HUES6 (cell line): ENCODE measurements around the gene WASF2.
"Not testable (repeated sequence)": the region's sequence is repeated elsewhere in the genome, so short reads cannot be mapped to it uniquely, and the experiment has no call there.

ENCODE experiments used
- H3K27ac ChIP-seq: 2 replicates; pipeline ENCODE4 v1.7.0; 2013; ENCODE audit warnings: low read depth, mild to moderate bottlenecking, low read length, inconsistent platforms
- H3K27me3 ChIP-seq: 2 replicates; pipeline ENCODE4 v1.6.1; 2013; ENCODE audit warnings: low read length; ENCODE audit not compliant: control insufficient read depth, insufficient read depth
- H3K36me3 ChIP-seq: 2 replicates; pipeline ENCODE4 v1.6.1; 2013; ENCODE audit warnings: low read length; ENCODE audit not compliant: control insufficient read depth, insufficient read depth
- H3K4me1 ChIP-seq: 2 replicates; pipeline ENCODE4 v1.6.1; 2013; ENCODE audit warnings: low read length; ENCODE audit not compliant: control insufficient read depth, insufficient read depth
- H3K4me3 ChIP-seq: 2 replicates; pipeline ENCODE4 v1.5.1; 2013; ENCODE audit warnings: low read depth, low read length
- H3K9ac ChIP-seq: one replicate; pipeline ENCODE4 v1.6.1; 2013; ENCODE audit warnings: mild to moderate bottlenecking, low read length
- H3K9me3 ChIP-seq: 2 replicates; pipeline ENCODE4 v1.6.1; 2013; ENCODE audit warnings: low read depth, low read length; ENCODE audit not compliant: control insufficient read depth, insufficient read depth

Gene WASF2

GRCh38 chr1:27468378-27468777 lies 21.6 kb downstream of the WASF2 start:
- not testable (repeated sequence) for H3K36me3 ChIP-seq, H3K27ac ChIP-seq, H3K4me1 ChIP-seq, H3K9me3 ChIP-seq, H3K4me3 ChIP-seq, H3K27me3 ChIP-seq, H3K9ac ChIP-seq

DNA sequence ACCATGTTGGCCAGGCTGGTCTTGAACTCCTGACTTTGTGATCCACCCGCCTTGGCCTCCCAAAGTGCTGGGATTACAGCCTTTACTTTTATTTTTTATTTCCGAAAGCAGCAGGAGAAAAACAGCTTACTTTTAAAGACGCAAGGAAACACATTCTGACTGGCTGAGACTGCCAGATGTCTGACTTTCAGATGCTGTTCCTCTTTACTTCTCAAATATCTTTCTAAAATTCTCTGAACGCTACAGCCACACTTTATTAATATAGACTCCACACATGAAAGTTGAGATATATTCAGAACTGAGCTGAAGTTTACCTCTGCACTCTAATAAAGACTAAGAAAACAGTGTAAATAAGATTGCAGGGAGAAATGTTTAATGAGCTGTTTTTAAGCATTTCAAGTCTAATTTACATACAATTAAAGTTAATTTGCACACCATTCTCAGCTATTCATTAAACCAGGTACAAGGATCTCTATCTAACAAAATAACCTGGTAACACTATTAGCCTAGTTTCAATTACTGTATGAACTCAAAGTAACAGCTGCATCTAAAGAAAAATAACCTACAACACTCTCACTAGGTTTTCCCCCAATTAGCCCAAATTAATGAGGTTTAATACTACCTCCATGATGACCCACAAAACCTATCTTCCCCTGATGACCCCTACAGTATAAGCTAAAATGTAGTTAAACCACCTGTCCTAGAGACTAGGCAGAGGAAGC lies 24.9 kb downstream of the WASF2 start:
- H3K4me1 ChIP-seq: no peaks in the 10 kb centered on the region

GRCh38 chr1:27463916-27464315 lies 26.1 kb downstream of the WASF2 start:
- H3K4me3 ChIP-seq, H3K27me3 ChIP-seq, H3K36me3 ChIP-seq, H3K9me3 ChIP-seq, H3K27ac ChIP-seq, H3K9ac ChIP-seq, H3K4me1 ChIP-seq: not testable (repeated sequence)

More for the DNA sequence above, 24.9 kb downstream of the WASF2 start:
- Histone ChIP-seq H3K27ac (no peak overlapping the region), H3K4me3 (no peak overlapping the region), H3K9ac (no peak overlapping the region), H3K9me3 (0 out of 2 replicates have a peak, but pooled peaks cover 3% of the 10 kb centered on the region), H3K36me3 (peaks cover 5% of the 10 kb centered on the region; the same call in 1 of the 2 replicates), H3K27me3 (no peaks in the 10 kb centered on the region)

DNA sequence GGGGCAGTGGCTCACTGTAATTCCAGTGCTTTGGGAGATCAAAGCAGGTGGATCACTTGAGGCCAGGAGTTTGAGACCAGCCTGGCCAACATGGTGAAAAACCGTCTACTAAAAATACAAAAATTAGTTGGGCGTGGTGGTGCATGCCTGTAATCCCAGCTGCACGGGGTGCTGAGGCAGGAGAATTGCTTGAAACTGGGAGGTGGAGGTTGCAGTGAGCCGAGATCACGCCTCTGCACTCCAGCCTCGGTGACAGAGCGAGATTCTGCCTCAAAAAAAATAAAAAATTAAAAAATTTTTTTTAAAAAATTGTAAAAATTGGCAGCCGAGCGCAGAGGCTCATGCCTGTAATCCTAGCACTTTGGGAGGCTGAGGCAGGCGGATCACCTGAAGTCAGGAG lies 31.4 kb downstream of the WASF2 start:
- H3K9me3 ChIP-seq, H3K4me1 ChIP-seq, H3K9ac ChIP-seq, H3K27ac ChIP-seq, H3K4me3 ChIP-seq, H3K36me3 ChIP-seq, H3K27me3 ChIP-seq: not testable (repeated sequence)

DNA sequence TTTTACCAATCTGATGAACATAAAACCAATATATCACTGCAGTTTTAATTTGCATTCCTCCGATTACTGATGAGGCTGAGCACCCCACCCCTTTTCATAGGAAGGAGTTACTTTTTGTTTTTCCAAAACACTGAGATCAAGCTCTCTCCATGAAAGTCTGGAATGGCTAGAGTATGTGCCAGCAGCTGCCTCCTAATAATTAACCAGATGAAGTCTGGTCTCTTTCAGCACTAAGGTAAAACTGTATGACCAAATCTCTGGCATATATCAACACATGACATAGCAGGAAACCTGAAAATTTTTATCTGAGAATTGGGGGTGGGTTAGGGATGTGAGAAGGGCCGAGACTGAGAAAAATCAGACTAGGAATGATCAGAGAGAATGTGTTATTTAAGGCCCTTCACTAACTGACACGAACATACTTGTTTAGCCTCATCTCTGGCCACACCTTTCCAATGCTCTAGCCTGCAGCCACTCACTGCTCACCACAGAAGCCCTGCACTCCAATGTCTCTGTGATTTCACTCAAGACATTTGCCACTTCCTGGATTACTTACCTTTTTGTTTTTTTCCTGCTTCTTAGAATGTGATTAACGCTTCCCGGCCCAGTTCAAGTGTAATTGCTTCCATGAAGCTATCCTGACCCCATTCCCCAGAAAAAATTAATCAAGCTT lies 34.7 kb downstream of the WASF2 start:
- no peak overlapping the region for H3K4me3 ChIP-seq
- no peaks in the 10 kb centered on the region; the same call in 1 of the 2 replicates for H3K36me3 ChIP-seq
- H3K27ac ChIP-seq: no peak overlapping the region
- H3K27me3 ChIP-seq: no peaks in the 10 kb centered on the region
- no peaks in the 10 kb centered on the region for H3K4me1 ChIP-seq
- no peaks in the 10 kb centered on the region for H3K9me3 ChIP-seq
- H3K9ac ChIP-seq: no peak overlapping the region

- Histone ChIP-seq H3K27ac (no peak overlapping the region), H3K4me1 (no peaks in the 10 kb centered on the region)
Measured at GRCh38 chr1:27454610-27455009, 35.4 kb downstream of the WASF2 start.

DNA sequence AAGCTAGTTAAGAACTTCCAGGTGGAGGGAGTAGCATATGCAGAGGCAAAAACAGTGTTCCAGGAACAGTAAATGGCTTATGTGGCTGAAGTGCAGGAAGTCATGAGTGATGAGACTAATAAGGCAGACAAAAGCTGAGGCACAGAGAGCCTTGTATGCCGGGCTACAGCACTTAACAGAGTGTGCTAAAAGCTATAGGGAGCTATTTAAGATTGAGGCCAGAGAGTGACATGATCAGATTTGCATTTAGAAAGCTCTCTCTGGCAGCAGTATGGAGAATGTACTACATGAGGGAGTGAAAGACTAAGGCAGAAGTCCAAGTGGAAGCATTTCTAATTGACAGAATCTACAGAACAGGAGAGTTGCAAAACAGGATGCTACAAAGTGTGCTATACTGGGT lies 38.6 kb downstream of the WASF2 start:
- H3K27me3 ChIP-seq: no peaks in the 10 kb centered on the region
- no peak overlapping the region for H3K4me3 ChIP-seq
- no peaks in the 10 kb centered on the region for H3K9me3 ChIP-seq
- H3K36me3 ChIP-seq: no peaks in the 10 kb centered on the region; the same call in 1 of the 2 replicates
- no peaks in the 10 kb centered on the region for H3K4me1 ChIP-seq
- no peak overlapping the region for H3K27ac ChIP-seq
- no peak overlapping the region for H3K9ac ChIP-seq

More at GRCh38 chr1:27454610-27455009, 35.4 kb downstream of the WASF2 start:
- no peak overlapping the region for H3K4me3 ChIP-seq
- H3K36me3 ChIP-seq: no peaks in the 10 kb centered on the region; the same call in 1 of the 2 replicates
- H3K27me3 ChIP-seq: no peaks in the 10 kb centered on the region
- H3K9ac ChIP-seq: no peak overlapping the region
- no peaks in the 10 kb centered on the region for H3K9me3 ChIP-seq

- no peak overlapping the region for H3K9ac ChIP-seq
Measured at GRCh38 chr1:27448982-27449381, 41.0 kb downstream of the WASF2 start.

DNA sequence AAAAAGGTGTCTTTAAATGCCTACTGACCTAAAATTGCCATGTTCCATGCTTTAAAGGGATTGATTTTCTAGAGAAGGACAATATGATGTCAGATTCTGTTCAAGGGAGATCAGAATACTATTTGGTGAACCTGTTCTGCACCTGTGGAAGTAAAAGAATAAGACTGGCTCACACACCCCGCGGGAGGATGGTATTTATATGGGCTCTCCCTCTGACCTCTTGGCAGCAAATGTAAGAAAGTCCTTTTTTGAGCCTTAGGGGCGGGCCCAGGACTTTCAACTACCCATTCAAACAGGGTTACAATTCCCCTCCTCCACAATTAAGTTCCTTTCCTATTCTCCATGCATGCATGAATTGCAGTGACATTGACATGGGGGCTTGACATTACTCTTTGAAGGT lies 42.1 kb downstream of the WASF2 start:
- H3K4me1 ChIP-seq: no peaks in the 10 kb centered on the region; the same call in 1 of the 2 replicates
- H3K27me3 ChIP-seq: no peaks in the 10 kb centered on the region
- H3K9ac ChIP-seq: no peak overlapping the region
- H3K9me3 ChIP-seq: no peaks in the 10 kb centered on the region
- H3K4me3 ChIP-seq: no peak overlapping the region
- no peak overlapping the region for H3K27ac ChIP-seq
- H3K36me3 ChIP-seq: no peaks in the 10 kb centered on the region

More at GRCh38 chr1:27448982-27449381, 41.0 kb downstream of the WASF2 start:
- H3K4me3 ChIP-seq: no peak overlapping the region
- no peaks in the 10 kb centered on the region for H3K9me3 ChIP-seq
- no peaks in the 10 kb centered on the region for H3K27me3 ChIP-seq
- H3K36me3 ChIP-seq: no peaks in the 10 kb centered on the region
- H3K4me1 ChIP-seq: no peaks in the 10 kb centered on the region; the same call in 1 of the 2 replicates
- no peak overlapping the region for H3K27ac ChIP-seq

DNA sequence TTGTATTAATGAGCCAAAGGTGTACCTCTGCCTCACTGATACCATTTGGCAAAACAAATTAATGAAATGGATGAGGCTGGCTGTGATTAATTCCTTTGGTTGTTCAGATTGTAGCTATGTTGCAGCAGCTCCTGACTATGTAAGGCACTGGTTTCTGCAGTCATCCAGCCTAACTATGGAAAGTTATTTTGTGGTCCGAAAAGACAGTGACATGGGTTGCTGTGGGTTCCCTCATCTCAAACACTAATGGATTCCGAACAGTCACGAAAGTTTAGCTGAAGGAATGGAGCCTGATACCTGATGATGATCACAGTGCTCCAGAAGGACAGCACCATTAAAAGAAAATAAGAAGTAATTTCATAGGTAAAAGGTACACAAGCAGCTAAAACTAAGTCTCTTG lies 42.6 kb downstream of the WASF2 start:
- Histone ChIP-seq H3K4me3 (no peak overlapping the region), H3K9ac (no peak overlapping the region), H3K27ac (0 out of 2 replicates have a peak overlapping the region, but pooled peaks have one; percentile 3), H3K36me3 (no peaks in the 10 kb centered on the region), H3K4me1 (no peaks in the 10 kb centered on the region; the same call in 1 of the 2 replicates), H3K9me3 (no peaks in the 10 kb centered on the region), H3K27me3 (no peaks in the 10 kb centered on the region)

DNA sequence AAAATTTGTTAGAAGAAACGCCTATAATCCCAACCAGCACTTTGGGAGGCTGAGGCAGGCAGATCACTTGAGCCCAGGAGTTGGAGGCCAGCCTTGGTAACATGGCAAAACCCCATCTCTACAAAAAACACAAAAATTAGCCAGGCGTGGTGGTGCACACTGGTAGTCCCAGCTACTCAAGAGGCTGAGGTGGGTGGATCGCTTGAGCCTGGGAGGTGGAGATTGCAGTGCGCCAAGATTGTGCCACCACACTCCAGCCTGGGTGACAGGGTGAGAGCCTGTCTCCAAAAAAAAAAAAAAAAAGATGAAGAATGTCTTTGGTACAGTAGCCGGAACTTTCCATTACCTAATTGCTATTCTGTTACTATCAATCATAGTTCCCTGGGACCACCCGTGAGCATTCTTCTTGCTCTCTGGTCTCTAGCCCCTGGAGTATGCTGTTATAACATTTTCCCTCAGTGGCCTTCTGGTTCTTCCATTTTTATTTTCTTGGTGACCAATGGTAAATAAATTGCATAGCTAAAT lies 43.4 kb downstream of the WASF2 start:
- no peaks in the 10 kb centered on the region for H3K9me3 ChIP-seq
- H3K4me1 ChIP-seq: no peaks in the 10 kb centered on the region; the same call in 1 of the 2 replicates
- H3K27ac ChIP-seq: no peak overlapping the region
- H3K27me3 ChIP-seq: no peaks in the 10 kb centered on the region
- no peak overlapping the region for H3K9ac ChIP-seq
- H3K36me3 ChIP-seq: no peaks in the 10 kb centered on the region
- no peak overlapping the region for H3K4me3 ChIP-seq
